ENCODE results near the gene MMAA.
"Not testable (repeated sequence)": the region's sequence is repeated elsewhere in the genome, so short reads cannot be mapped to it uniquely, and the experiment has no call there.

MMAA gene

GRCh38 chr4:145635117-145635516 is 15.9 kb downstream of the MMAA start:
- no peak for DNase-seq

- no peak for DNase-seq
These were observed 16.4 kb downstream of the MMAA start for GRCh38 chr4:145635630-145636029.

GRCh38 chr4:145639186-145639698 is 20.1 kb downstream of the MMAA start:
- no peak for DNase-seq

- not testable (repeated sequence) for DNase-seq
These were observed 21.1 kb downstream of the MMAA start for GRCh38 chr4:145640236-145640635.

- no peak for DNase-seq
These were observed 24.1 kb downstream of the MMAA start for GRCh38 chr4:145643295-145643694.

GRCh38 chr4:145644699-145645098 is 25.5 kb downstream of the MMAA start:
- no peak for DNase-seq

- no peak for DNase-seq
These were observed 37.0 kb downstream of the MMAA start for GRCh38 chr4:145656156-145656555.

GRCh38 chr4:145660064-145660463 is 40.9 kb downstream of the MMAA start:
- DNase-seq = no peak

GRCh38 chr4:145663194-145663593 is 44.0 kb downstream of the MMAA start:
- no peak for DNase-seq

GRCh38 chr4:145665773-145666172 is 46.6 kb downstream of the MMAA start:
- DNase-seq = no peak

- no peak for DNase-seq
These were observed 51.2 kb downstream of the MMAA start for GRCh38 chr4:145670422-145670821.

- DNase-seq = no peak
These were observed 60.3 kb downstream of the MMAA start for GRCh38 chr4:145679520-145679919.

GRCh38 chr4:145679991-145680455 is 60.8 kb downstream of the MMAA start, which contains the start of gene C4orf51:
Gene C4orf51, plus strand, starts transcription at chr4:145680146. Its CDS starts 58 bp downstream, at chr4:145680204.
- no peak for DNase-seq

- no peak for DNase-seq
These were observed 61.7 kb downstream of the MMAA start for GRCh38 chr4:145680902-145681301.

GRCh38 chr4:145681518-145681917 is 62.3 kb downstream of the MMAA start:
- no peak for DNase-seq

GRCh38 chr4:145681956-145682355 is 62.8 kb downstream of the MMAA start:
- no peak for DNase-seq

GRCh38 chr4:145686991-145687390 is 67.8 kb downstream of the MMAA start:
- DNase-seq = no peak

GRCh38 chr4:145690610-145691009 is 71.4 kb downstream of the MMAA start:
- no peak for DNase-seq

GRCh38 chr4:145691416-145691815 is 72.2 kb downstream of the MMAA start:
- DNase-seq = not testable (repeated sequence)

- no peak for DNase-seq
These were observed 75.7 kb downstream of the MMAA start for GRCh38 chr4:145694929-145695328.

- DNase-seq = no peak
These were observed 78.1 kb downstream of the MMAA start for GRCh38 chr4:145697332-145697731.

- DNase-seq = no peak
These were observed 79.3 kb downstream of the MMAA start for GRCh38 chr4:145698507-145698906.

- no peak for DNase-seq
These were observed 84.8 kb downstream of the MMAA start for GRCh38 chr4:145703850-145704497.

- peak in 1 of 14 donors; percentile 12 for DNase-seq
These were observed 90.2 kb downstream of the MMAA start for GRCh38 chr4:145709336-145709735.
